ENCODE results near the gene CERS3.

The CERS3 gene

GRCh38 chr15:100533886-100534285, 5.1 kb upstream of the CERS3 start:
- TF ChIP-seq CTCF (IDR thresholded peaks at IDR 0.05; ENCODE audit: control insufficient read depth, insufficient read depth, low read depth, low read length, missing control alignments) = no peak

GRCh38 chr15:100531823-100532327, 3.1 kb upstream of the CERS3 start:
- no peak for DNase-seq (ENCODE audit: low read depth)
- no peak overlapping the region for H3K4me3 ChIP-seq (ENCODE audit: control insufficient read depth, low read depth, low read length)
- no peak for TF ChIP-seq CTCF (IDR thresholded peaks at IDR 0.05; ENCODE audit: control insufficient read depth, insufficient read depth, low read depth, low read length, missing control alignments)

More at GRCh38 chr15:100533886-100534285, 5.1 kb upstream of the CERS3 start:
- DNase-seq (ENCODE audit: low read depth) = no peak
- no peak overlapping the region for H3K4me3 ChIP-seq (ENCODE audit: control insufficient read depth, low read depth, low read length)

- TF ChIP-seq CTCF (IDR thresholded peaks at IDR 0.05; ENCODE audit: control insufficient read depth, insufficient read depth, low read depth, low read length, missing control alignments) = no peak
- no peak overlapping the region for H3K4me3 ChIP-seq (ENCODE audit: control insufficient read depth, low read depth, low read length)
- no peak for DNase-seq (ENCODE audit: low read depth)
Observed at GRCh38 chr15:100531204-100531603, 2.5 kb upstream of the CERS3 start.

- TF ChIP-seq CTCF (IDR thresholded peaks at IDR 0.05; ENCODE audit: control insufficient read depth, insufficient read depth, low read depth, low read length, missing control alignments) = no peak
- no peak for DNase-seq (ENCODE audit: low read depth)
- H3K4me3 ChIP-seq (ENCODE audit: control insufficient read depth, low read depth, low read length) = no peak overlapping the region
Observed at GRCh38 chr15:100529556-100529955, 806 bp upstream of the CERS3 start.

- no peak for DNase-seq (ENCODE audit: low read depth)
Observed at GRCh38 chr15:100526027-100526481, 2.7 kb downstream of the CERS3 start.

GRCh38 chr15:100525436-100525835, 3.3 kb downstream of the CERS3 start:
- TF ChIP-seq CTCF (IDR thresholded peaks at IDR 0.05; ENCODE audit: control insufficient read depth, insufficient read depth, low read depth, low read length, missing control alignments) = no peak

More at GRCh38 chr15:100526027-100526481, 2.7 kb downstream of the CERS3 start:
- no peak for TF ChIP-seq CTCF (IDR thresholded peaks at IDR 0.05; ENCODE audit: control insufficient read depth, insufficient read depth, low read depth, low read length, missing control alignments)
- H3K4me3 ChIP-seq (ENCODE audit: control insufficient read depth, low read depth, low read length) = no peak overlapping the region

GRCh38 chr15:100524326-100524725, 4.4 kb downstream of the CERS3 start:
- no peak for DNase-seq (ENCODE audit: low read depth)
- no peak overlapping the region for H3K4me3 ChIP-seq (ENCODE audit: control insufficient read depth, low read depth, low read length)

More at GRCh38 chr15:100525436-100525835, 3.3 kb downstream of the CERS3 start:
- no peak overlapping the region for H3K4me3 ChIP-seq (ENCODE audit: control insufficient read depth, low read depth, low read length)
- DNase-seq (ENCODE audit: low read depth) = no peak

More at GRCh38 chr15:100524326-100524725, 4.4 kb downstream of the CERS3 start:
- no peak for TF ChIP-seq CTCF (IDR thresholded peaks at IDR 0.05; ENCODE audit: control insufficient read depth, insufficient read depth, low read depth, low read length, missing control alignments)
